HCT116 (cell line): ENCODE measurements around the gene MAP3K5. TPM values are rescaled to one million over a fixed set of nuclear protein-coding genes. Genes with fewer than 3 reads are reported as not detected.

ENCODE experiments used
- ATAC-seq: fragments of 200-7000 bp; cut with Tn5 transposase; 2 replicates; pipeline ENCODE4 v1.9.1; 2020; ENCODE audit warnings: mild to moderate bottlenecking, moderate library complexity
- BruUV-seq: library from RNA; stranded (reverse); fragments of 400-500 nt; replicated peaks from 2 replicates; lab custom pipeline; 2021; lab: Mats Ljungman, UMichigan
- CTCF ChIA-PET: fragments of 300-600 bp; sonication (Branson Sonifier 250); formaldehyde crosslinking; loops from one replicate; lab custom pipeline; 2021; ENCODE audit warnings: antibody characterized with exemption; lab: Charles Lee
- POLR2A ChIA-PET: fragments of 300-600, 350-600 bp; sonication (Branson Sonifier 250); formaldehyde crosslinking; loops from one replicate; lab custom pipeline; 2021; ENCODE audit warnings: antibody characterized with exemption; lab: Charles Lee
- RAD21 ChIA-PET, 2 experiments: fragments of 300-600 bp; sonication (Branson Sonifier 250); formaldehyde crosslinking; loops; one replicate each; lab custom pipeline; 2023; ENCODE audit warnings: low total read pairs in 2 of 2; ENCODE audit not compliant: uncharacterized antibody in 2 of 2, unreplicated experiment in 2 of 2, low non-redundant PET in 1 of 2; lab: Charles Lee
- DNase-seq: peaks from one replicate; pipeline ENCODE4 v3.0.0-alpha.2; 2010; ENCODE audit warnings: low read depth, low spot score
- H2AFZ ChIP-seq: fragments of 200-600 bp; shearing (Covaris generic), sonication (generic); 2 replicates; pipeline ENCODE4 v1.6.1; 2017; ENCODE audit warnings: low read depth, mixed run types, mixed read lengths, antibody characterized with exemption, low read length; ENCODE audit not compliant: poor library complexity, severe bottlenecking
- H3K27ac ChIP-seq: 2 replicates; pipeline ENCODE4 v1.5.1; 2012; ENCODE audit warnings: low read depth, low read length
- H3K27me3 ChIP-seq: fragments of 200-600 bp; sonication (generic); 2 replicates; pipeline ENCODE4 v1.6.1; 2016; ENCODE audit warnings: mixed run types, low read length, mixed read lengths; ENCODE audit not compliant: insufficient read depth
- H3K36me3 ChIP-seq, 2 experiments: fragments of 200-500 bp in 1 of 2; fragments of 200-600 bp in 1 of 2; sonication (Bioruptor generic) in 1 of 2; sonication (generic) in 1 of 2; 2 replicates each; pipeline versions ENCODE4 v1.5.1 to v1.6.1; 2014 to 2016; ENCODE audit warnings: low read length in 2 of 2, inconsistent platforms in 1 of 2, mixed read lengths in 1 of 2, mixed run types in 1 of 2; ENCODE audit not compliant: insufficient read depth in 2 of 2, control insufficient read depth in 1 of 2
- H3K4me1 ChIP-seq, 2 experiments: fragments of 200-600 bp in 1 of 2; sonication (generic) in 1 of 2; 2 replicates each; pipeline versions ENCODE4 v1.5.1 to v1.6.1; 2012 to 2017; ENCODE audit warnings: low read length in 2 of 2, inconsistent platforms in 1 of 2, mild to moderate bottlenecking in 1 of 2, mixed read lengths in 1 of 2, mixed run types in 1 of 2, moderate library complexity in 1 of 2; ENCODE audit not compliant: insufficient read depth in 2 of 2, control insufficient read depth in 1 of 2
- H3K4me2 ChIP-seq: fragments of 200-600 bp; sonication (generic); 2 replicates; pipeline ENCODE4 v1.6.1; 2017; ENCODE audit warnings: mixed run types, low read length, mixed read lengths
- H3K4me3 ChIP-seq, 2 experiments: fragments of 200-600 bp in 1 of 2; sonication (generic) in 1 of 2; replicated peaks in 1 of 2; 2 replicates each; pipeline ENCODE4 v1.5.1; 2011 to 2016; ENCODE audit warnings: low read length in 2 of 2, control low read depth in 1 of 2, low read depth in 1 of 2, mild to moderate bottlenecking in 1 of 2, mixed read lengths in 1 of 2, mixed run types in 1 of 2
- H3K79me2 ChIP-seq: fragments of 200-600 bp; sonication (generic); 2 replicates; pipeline ENCODE4 v1.6.1; 2017; ENCODE audit warnings: mild to moderate bottlenecking, mixed run types, low read length, moderate library complexity, mixed read lengths; ENCODE audit not compliant: insufficient read depth
- H3K9ac ChIP-seq: fragments of 200-600 bp; sonication (generic); 2 replicates; pipeline ENCODE4 v1.6.1; 2016; ENCODE audit warnings: low read length, mixed read lengths
- H3K9me2 ChIP-seq: fragments of 200-600 bp; sonication (generic), shearing (Covaris generic); 2 replicates; pipeline ENCODE4 v1.6.1; 2017; ENCODE audit warnings: mixed run types, mild to moderate bottlenecking, moderate library complexity; ENCODE audit not compliant: insufficient read depth
- H3K9me3 ChIP-seq, 2 experiments: fragments of 200-500 bp in 1 of 2; fragments of 200-600 bp in 1 of 2; sonication (Bioruptor generic) in 1 of 2; sonication (generic) in 1 of 2; 2 replicates each; pipeline ENCODE4 v1.6.1; 2014 to 2017; ENCODE audit warnings: low read length in 2 of 2, mixed read lengths in 2 of 2, inconsistent platforms in 1 of 2, low read depth in 1 of 2, mild to moderate bottlenecking in 1 of 2, mixed run types in 1 of 2, moderate library complexity in 1 of 2; ENCODE audit not compliant: control insufficient read depth in 1 of 2, insufficient read depth in 1 of 2
- H4K20me1 ChIP-seq: fragments of 200-600 bp; sonication (generic), shearing (Covaris generic); 2 replicates; pipeline ENCODE4 v1.6.1; 2017; ENCODE audit warnings: mixed run types, mild to moderate bottlenecking, moderate library complexity; ENCODE audit not compliant: insufficient read depth
- ATF3 ChIP-seq: IDR thresholded peaks from 2 replicates; pipeline ENCODE4 v1.6.1; 2012
- CBX3 ChIP-seq: IDR thresholded peaks from 2 replicates; pipeline ENCODE4 v1.6.1; 2012; ENCODE audit warnings: low read depth
- CEBPB ChIP-seq: IDR thresholded peaks from 2 replicates; pipeline ENCODE4 v1.6.1; 2012; ENCODE audit warnings: low read depth
- CTCF ChIP-seq, 3 experiments: fragments of 200-600 bp in 1 of 3; sonication (generic) in 1 of 3; IDR thresholded peaks in 2 of 3; conservative IDR thresholded peaks in 1 of 3; 2 replicates each; pipeline ENCODE4 v1.5.1; 2012 to 2017; ENCODE audit warnings: low read depth in 2 of 3, low read length in 2 of 3, antibody characterized with exemption in 1 of 3, borderline replicate concordance in 1 of 3, control low read depth in 1 of 3, mild to moderate bottlenecking in 1 of 3, mixed read lengths in 1 of 3, mixed run types in 1 of 3, moderate library complexity in 1 of 3; ENCODE audit not compliant: insufficient read depth in 1 of 3
- EGR1 ChIP-seq: IDR thresholded peaks from 2 replicates; pipeline ENCODE4 v1.6.1; 2012; ENCODE audit warnings: low read depth
- EZH2 ChIP-seq: fragments of 200-600 bp; sonication (generic); IDR thresholded peaks from 2 replicates; pipeline ENCODE4 v1.6.1; 2017; ENCODE audit warnings: antibody characterized with exemption, mixed run types
- FOSL1 ChIP-seq: IDR thresholded peaks from 2 replicates; pipeline ENCODE4 v1.6.1; 2012; ENCODE audit warnings: low read depth
- JUND ChIP-seq: IDR thresholded peaks from 2 replicates; pipeline ENCODE4 v1.6.1; 2012
- MAX ChIP-seq: IDR thresholded peaks from 2 replicates; pipeline ENCODE4 v1.6.1; 2012
- POLR2A ChIP-seq: IDR thresholded peaks from 2 replicates; pipeline ENCODE4 v1.7.0; 2011; ENCODE audit warnings: borderline replicate concordance; ENCODE audit not compliant: insufficient read depth, insufficient read length; ENCODE audit errors: extremely low read depth
- POLR2AphosphoS5 ChIP-seq: IDR thresholded peaks from 2 replicates; pipeline ENCODE4 v1.6.1; 2011; ENCODE audit warnings: mild to moderate bottlenecking, low read depth, low read length, moderate library complexity
- RAD21 ChIP-seq: IDR thresholded peaks from 2 replicates; pipeline ENCODE4 v1.6.1; 2012; ENCODE audit warnings: low read depth, mild to moderate bottlenecking
- REST ChIP-seq: IDR thresholded peaks from 2 replicates; pipeline ENCODE4 v1.6.1; 2012; ENCODE audit warnings: low read depth
- SIN3A ChIP-seq: IDR thresholded peaks from 2 replicates; pipeline ENCODE4 v1.6.1; 2012; ENCODE audit warnings: low read depth
- SP1 ChIP-seq: IDR thresholded peaks from 2 replicates; pipeline ENCODE4 v1.6.1; 2012; ENCODE audit warnings: low read depth
- SRF ChIP-seq: IDR thresholded peaks from 2 replicates; pipeline ENCODE4 v1.6.1; 2012; ENCODE audit warnings: low read depth
- YY1 ChIP-seq: IDR thresholded peaks from 2 replicates; pipeline ENCODE4 v1.6.1; 2011; ENCODE audit warnings: low read length, low read depth, moderate library complexity, mild to moderate bottlenecking; ENCODE audit not compliant: insufficient replicate concordance; ENCODE audit errors: extremely low read depth
- ZBTB33 ChIP-seq: IDR thresholded peaks from 2 replicates; pipeline ENCODE4 v1.6.1; 2011; ENCODE audit warnings: mild to moderate bottlenecking, low read length, moderate library complexity; ENCODE audit not compliant: insufficient replicate concordance; ENCODE audit errors: extremely low read depth
- ZFX ChIP-seq: fragments of 450-650 bp; IDR thresholded peaks from 2 replicates; pipeline ENCODE4 v1.6.1; 2017
- ZNF274 ChIP-seq: fragments of 200-500 bp; sonication (Bioruptor generic); IDR thresholded peaks from 2 replicates; pipeline ENCODE4 v1.6.1; 2014; ENCODE audit warnings: mild to moderate bottlenecking, low read depth, low read length, inconsistent platforms
- intact Hi-C: fragments of 100-400 bp; cut with micrococcal nuclease; formaldehyde crosslinking; loops from 2 replicates; pipeline ENCODE4 v1.10.0; 2022
- total RNA-seq: library from RNA; stranded (reverse); gene quantifications from one replicate; pipeline ENCODE4 v1.2.1, GENCODE V29; 2021; ENCODE audit not compliant: unreplicated experiment

Gene MAP3K5
- total RNA-seq, 1 experiment from 2014 or later = 11.8 TPM

GRCh38 chr6:136514591-136514990, 277.7 kb downstream of the MAP3K5 start:
- ATAC-seq (no peak), DNase-seq (no peak)
- Histone ChIP-seq H3K9ac (no peak overlapping the region), H3K27me3 (no peaks in the 10 kb centered on the region), H3K9me3 (no peaks in the 10 kb centered on the region), H3K36me3 (no peaks in the 10 kb centered on the region), H3K9me2 (no peaks in the 10 kb centered on the region), H4K20me1 (no peaks in the 10 kb centered on the region), H3K4me3 (no peak overlapping the region), H3K79me2 (peaks cover 22% of the 10 kb centered on the region), H3K27ac (no peak overlapping the region), H3K4me2 (no peak overlapping the region), H3K4me1 (no peaks in the 10 kb centered on the region), H2AFZ (no peak overlapping the region)
- CTCF ChIA-PET = no interaction called here
- RAD21 ChIA-PET = no interaction called here
- intact Hi-C loops = no loop called here
- BruUV-seq = no TSS peak
- TF ChIP-seq CTCF (IDR thresholded peaks at IDR 0.05 in 2 of 3, conservative IDR thresholded peaks at IDR 0.05 in 1 of 3; ENCODE audit: borderline replicate concordance in 1 of 3, insufficient read depth in 1 of 3, low read depth in 2 of 3, low read length in 2 of 3) = no peak
- TF ChIP-seq CEBPB = no peak
- TF ChIP-seq SRF = no peak
- no peak for TF ChIP-seq MAX
- TF ChIP-seq CBX3 = no peak
- TF ChIP-seq EGR1 = no peak
- TF ChIP-seq RAD21 = no peak
- no peak for TF ChIP-seq ZFX
- no peak for TF ChIP-seq YY1
- no peak for TF ChIP-seq POLR2A
- TF ChIP-seq SP1 = no peak
- no peak for TF ChIP-seq ATF3
- no peak for TF ChIP-seq SIN3A
- no peak for TF ChIP-seq ZNF274
- TF ChIP-seq FOSL1 = no peak
- no peak for TF ChIP-seq POLR2AphosphoS5
- no peak for TF ChIP-seq REST
- no peak for TF ChIP-seq JUND
- no peak for TF ChIP-seq ZBTB33
- TF ChIP-seq EZH2 = no peak
- POLR2A ChIA-PET = no interaction called here
